A673 (cell line): ENCODE measurements around the gene PEX14. TPM values are rescaled to one million over a fixed set of nuclear protein-coding genes. Genes with fewer than 3 reads are reported as not detected.

ENCODE experiments used
- BruUV-seq: library from RNA; stranded (reverse); fragments of 400-500 nt; replicated peaks from 2 replicates; lab custom pipeline; 2021; lab: Mats Ljungman, UMichigan
- CTCF ChIA-PET: fragments of 300-600 bp; sonication (Branson Sonifier 250); formaldehyde crosslinking; loops from one replicate; lab custom pipeline; 2022; ENCODE audit warnings: antibody characterized with exemption; lab: Charles Lee
- POLR2A ChIA-PET: fragments of 300-600 bp; sonication (Branson Sonifier 250); formaldehyde crosslinking; loops from one replicate; lab custom pipeline; 2022; ENCODE audit warnings: antibody characterized with exemption; ENCODE audit not compliant: low non-redundant PET; lab: Charles Lee
- DNase-seq: peaks from one replicate; pipeline ENCODE4 v3.0.0-alpha.2; 2015; ENCODE audit warnings: low spot score
- H3K27ac ChIP-seq: fragments of 200-600 bp; sonication (generic); 2 replicates; pipeline ENCODE4 v1.5.1; 2016; ENCODE audit warnings: mixed run types, low read depth, mild to moderate bottlenecking, mixed read lengths, antibody characterized with exemption, low read length; ENCODE audit not compliant: poor library complexity, severe bottlenecking
- H3K27me3 ChIP-seq: fragments of 200-600 bp; sonication (generic); replicated peaks from 2 replicates; pipeline ENCODE4 v1.6.1; 2017; ENCODE audit warnings: mixed run types, low read depth, mild to moderate bottlenecking, mixed read lengths, antibody characterized with exemption, low read length; ENCODE audit not compliant: insufficient read depth, poor library complexity
- H3K36me3 ChIP-seq: fragments of 200-600 bp; sonication (generic); 2 replicates; pipeline ENCODE4 v1.6.1; 2016; ENCODE audit warnings: mixed run types, mild to moderate bottlenecking, mixed read lengths, antibody characterized with exemption, low read length; ENCODE audit not compliant: insufficient read depth, poor library complexity, severe bottlenecking
- H3K4me1 ChIP-seq: fragments of 200-600 bp; sonication (generic); 2 replicates; pipeline ENCODE4 v1.6.1; 2017; ENCODE audit warnings: mixed run types, mild to moderate bottlenecking, mixed read lengths, antibody characterized with exemption, low read length; ENCODE audit not compliant: insufficient read depth, poor library complexity, severe bottlenecking
- H3K4me3 ChIP-seq: fragments of 200-600 bp; sonication (generic); 2 replicates; pipeline ENCODE4 v1.5.1; 2016; ENCODE audit warnings: low read depth, mixed run types, mild to moderate bottlenecking, mixed read lengths, low read length; ENCODE audit not compliant: poor library complexity, severe bottlenecking
- H3K9me3 ChIP-seq: fragments of 200-600 bp; sonication (generic); 2 replicates; pipeline ENCODE4 v1.6.1; 2016; ENCODE audit warnings: mixed run types, low read depth, mild to moderate bottlenecking, mixed read lengths, antibody characterized with exemption, low read length; ENCODE audit not compliant: poor library complexity, severe bottlenecking
- EZH2 ChIP-seq: fragments of 200-600 bp; sonication (generic); IDR thresholded peaks from 2 replicates; pipeline ENCODE4 v1.6.1; 2017; ENCODE audit warnings: borderline replicate concordance, low read depth, mild to moderate bottlenecking, mixed read lengths, antibody characterized with exemption, low read length; ENCODE audit not compliant: poor library complexity, severe bottlenecking
- intact Hi-C: fragments of 100-400 bp; cut with micrococcal nuclease; formaldehyde crosslinking; loops from one replicate; pipeline ENCODE4 v1.10.0; 2022; ENCODE audit not compliant: unreplicated experiment
- total RNA-seq: library from RNA; stranded (reverse); gene quantifications from 2 replicates; pipeline ENCODE4 v1.2.3, GENCODE V29; 2021
- TF ChIP-seq, protein P1 (sequence below): fragments of 300-800, 200-600 bp; sonication (generic); conservative IDR thresholded peaks from 2 replicates; pipeline ENCODE4 v1.5.1; 2017; ENCODE audit warnings: low read depth, mild to moderate bottlenecking, antibody characterized with exemption, low read length, moderate library complexity, mixed read lengths

The PEX14 gene
- total RNA-seq, 1 experiment from 2014 or later = 26.8 TPM

GRCh38 chr1:10440305-10440704 is 34.4 kb upstream of the PEX14 start:
- intact Hi-C loops = no loop called here
- CTCF ChIA-PET = no interaction called here

GRCh38 chr1:10440794-10441193 is 34.0 kb upstream of the PEX14 start:
- Histone ChIP-seq H3K27ac (no peak overlapping the region), H3K9me3 (no peaks in the 10 kb centered on the region), H3K4me3 (no peak overlapping the region), H3K4me1 (no peaks in the 10 kb centered on the region), H3K36me3 (no peaks in the 10 kb centered on the region), H3K27me3 (no peaks in the 10 kb centered on the region)
- no peak for DNase-seq
- ChIA-PET CTCF (no interaction called here), POLR2A (no interaction called here)
- intact Hi-C loops = no loop called here
- no TSS peak for BruUV-seq
- TF ChIP-seq, protein P1, sequence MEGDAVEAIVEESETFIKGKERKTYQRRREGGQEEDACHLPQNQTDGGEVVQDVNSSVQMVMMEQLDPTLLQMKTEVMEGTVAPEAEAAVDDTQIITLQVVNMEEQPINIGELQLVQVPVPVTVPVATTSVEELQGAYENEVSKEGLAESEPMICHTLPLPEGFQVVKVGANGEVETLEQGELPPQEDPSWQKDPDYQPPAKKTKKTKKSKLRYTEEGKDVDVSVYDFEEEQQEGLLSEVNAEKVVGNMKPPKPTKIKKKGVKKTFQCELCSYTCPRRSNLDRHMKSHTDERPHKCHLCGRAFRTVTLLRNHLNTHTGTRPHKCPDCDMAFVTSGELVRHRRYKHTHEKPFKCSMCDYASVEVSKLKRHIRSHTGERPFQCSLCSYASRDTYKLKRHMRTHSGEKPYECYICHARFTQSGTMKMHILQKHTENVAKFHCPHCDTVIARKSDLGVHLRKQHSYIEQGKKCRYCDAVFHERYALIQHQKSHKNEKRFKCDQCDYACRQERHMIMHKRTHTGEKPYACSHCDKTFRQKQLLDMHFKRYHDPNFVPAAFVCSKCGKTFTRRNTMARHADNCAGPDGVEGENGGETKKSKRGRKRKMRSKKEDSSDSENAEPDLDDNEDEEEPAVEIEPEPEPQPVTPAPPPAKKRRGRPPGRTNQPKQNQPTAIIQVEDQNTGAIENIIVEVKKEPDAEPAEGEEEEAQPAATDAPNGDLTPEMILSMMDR = no peak
- no peak for TF ChIP-seq EZH2

More at GRCh38 chr1:10440305-10440704, 34.4 kb upstream of the PEX14 start:
- H3K4me3 ChIP-seq = no peak overlapping the region
- no peaks in the 10 kb centered on the region for H3K27me3 ChIP-seq
- no peak overlapping the region for H3K27ac ChIP-seq
- no peaks in the 10 kb centered on the region for H3K36me3 ChIP-seq
- TF ChIP-seq, protein P1 = no peak
- TF ChIP-seq EZH2 = no peak
- DNase-seq = no peak
- POLR2A ChIA-PET = no interaction called here
- H3K4me1 ChIP-seq = no peaks in the 10 kb centered on the region
- no peaks in the 10 kb centered on the region for H3K9me3 ChIP-seq
- BruUV-seq = no TSS peak

- BruUV-seq = no TSS peak
- Histone ChIP-seq H3K4me1 (no peaks in the 10 kb centered on the region), H3K4me3 (no peak overlapping the region), H3K36me3 (no peaks in the 10 kb centered on the region), H3K27me3 (no peaks in the 10 kb centered on the region), H3K9me3 (no peaks in the 10 kb centered on the region), H3K27ac (no peak overlapping the region)
- CTCF ChIA-PET = no interaction called here
- POLR2A ChIA-PET = no interaction called here
- TF ChIP-seq EZH2 = no peak
- TF ChIP-seq, protein P1 = no peak
- no peak for DNase-seq
- intact Hi-C loops = no loop called here
Measured at GRCh38 chr1:10444248-10444647, 30.5 kb upstream of the PEX14 start.
